Measurements from ENCODE around the gene SHH.

SHH gene

GRCh38 chr7:155846936-155847335, 34.7 kb upstream of the SHH start:
- DNase-seq (ENCODE audit: extremely low read depth, low read depth) = no peak
- no peak for TF ChIP-seq CTCF (IDR thresholded peaks at IDR 0.05; ENCODE audit: low read depth, low read length)

GRCh38 chr7:155846156-155846555, 33.9 kb upstream of the SHH start:
- DNase-seq (ENCODE audit: extremely low read depth, low read depth) = no peak

GRCh38 chr7:155845226-155845625, 33.0 kb upstream of the SHH start:
- no peak for TF ChIP-seq CTCF (IDR thresholded peaks at IDR 0.05; ENCODE audit: low read depth, low read length)
- no peak for DNase-seq (ENCODE audit: extremely low read depth, low read depth)

More at GRCh38 chr7:155846156-155846555, 33.9 kb upstream of the SHH start:
- no peak for TF ChIP-seq CTCF (IDR thresholded peaks at IDR 0.05; ENCODE audit: low read depth, low read length)

GRCh38 chr7:155844526-155844925, 32.3 kb upstream of the SHH start:
- TF ChIP-seq CTCF (IDR thresholded peaks at IDR 0.05; ENCODE audit: low read depth, low read length) = no peak
- DNase-seq (ENCODE audit: extremely low read depth, low read depth) = no peak

GRCh38 chr7:155844019-155844453, 31.8 kb upstream of the SHH start:
- TF ChIP-seq CTCF (IDR thresholded peaks at IDR 0.05; ENCODE audit: low read depth, low read length) = no peak

GRCh38 chr7:155843426-155844018, 31.3 kb upstream of the SHH start:
- no peak for TF ChIP-seq CTCF (IDR thresholded peaks at IDR 0.05; ENCODE audit: low read depth, low read length)
- DNase-seq (ENCODE audit: extremely low read depth, low read depth) = no peak

More at GRCh38 chr7:155844019-155844453, 31.8 kb upstream of the SHH start:
- no peak for DNase-seq (ENCODE audit: extremely low read depth, low read depth)

- no peak for TF ChIP-seq CTCF (IDR thresholded peaks at IDR 0.05; ENCODE audit: low read depth, low read length)
- DNase-seq (ENCODE audit: extremely low read depth, low read depth) = no peak
Measured at GRCh38 chr7:155842496-155843265, 30.4 kb upstream of the SHH start.
